Astrocyte of the hippocampus (primary cell): ENCODE data around the gene SEPTIN7.
"Not testable (repeated sequence)": the region's sequence is repeated elsewhere in the genome, so short reads cannot be mapped to it uniquely, and the experiment has no call there.

Experiments used
- DNase-seq: peaks from one replicate; pipeline ENCODE4 v3.0.0; 2011; ENCODE audit warnings: low read depth, low spot score

The SEPTIN7 gene

DNA sequence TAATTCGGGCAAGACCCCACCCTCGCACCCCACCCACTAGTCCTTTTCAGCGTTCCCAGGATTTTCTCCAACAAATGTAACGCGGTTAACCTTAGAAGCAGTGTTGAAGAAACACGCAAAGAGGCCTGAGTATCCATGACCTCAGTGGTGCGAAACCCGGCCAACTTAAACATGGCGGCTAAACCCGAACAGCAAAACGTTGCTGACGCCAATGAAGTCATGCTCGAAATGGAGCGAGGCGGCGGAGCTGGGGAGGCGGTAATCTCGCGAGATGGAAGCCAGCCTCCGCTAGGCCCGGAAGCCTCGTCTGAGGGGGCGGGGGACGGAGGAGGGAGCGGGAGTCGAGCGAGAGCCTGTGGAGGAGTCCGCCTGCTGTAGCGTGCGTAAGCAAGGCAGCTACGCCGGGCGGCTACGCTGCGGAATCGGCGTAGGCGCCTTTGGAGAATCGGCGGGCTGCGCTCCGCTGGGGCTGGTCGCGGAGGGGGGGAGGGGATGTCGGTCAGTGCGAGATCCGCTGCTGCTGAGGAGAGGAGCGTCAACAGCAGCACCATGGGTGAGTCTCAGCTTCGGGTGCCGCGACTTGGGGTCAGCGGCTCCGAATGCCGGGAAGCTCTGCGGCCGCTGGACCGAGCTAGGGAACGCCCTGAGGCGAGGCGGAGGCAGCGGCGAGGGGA is at the start of gene SEPTIN7:
TSS of gene SEPTIN7 (plus strand) at position 340 of the 674 bp plus-strand sequence. CDS start at position 493, 153 bp downstream.
- peak; percentile 100 for DNase-seq

GRCh38 chr7:35752742-35753141 is 48.1 kb upstream of the SEPTIN7 start:
- DNase-seq: no peak

- no peak for DNase-seq
Measured at GRCh38 chr7:35753761-35754603, 46.9 kb upstream of the SEPTIN7 start.

DNA sequence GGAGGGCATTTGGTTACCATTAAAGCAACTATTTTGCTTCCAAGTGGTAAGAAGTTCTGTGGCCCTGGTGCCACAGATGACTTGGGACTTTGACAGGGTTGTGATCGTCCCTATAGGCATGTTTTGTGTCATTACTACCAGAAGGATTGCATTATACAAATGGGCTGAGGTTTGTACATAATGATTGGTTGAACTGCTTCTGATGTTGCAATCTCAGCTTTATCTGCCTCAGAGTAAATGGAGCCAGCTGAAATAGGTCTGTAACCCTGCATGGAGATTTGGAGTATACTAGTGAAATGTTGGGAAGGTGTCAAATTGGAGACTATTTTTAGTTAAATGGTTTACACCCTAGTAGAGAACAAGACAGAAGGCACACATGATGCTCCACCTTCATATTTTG is 46.1 kb upstream of the SEPTIN7 start:
- no peak for DNase-seq

GRCh38 chr7:35755711-35756110 is 45.1 kb upstream of the SEPTIN7 start:
- DNase-seq: no peak

DNA sequence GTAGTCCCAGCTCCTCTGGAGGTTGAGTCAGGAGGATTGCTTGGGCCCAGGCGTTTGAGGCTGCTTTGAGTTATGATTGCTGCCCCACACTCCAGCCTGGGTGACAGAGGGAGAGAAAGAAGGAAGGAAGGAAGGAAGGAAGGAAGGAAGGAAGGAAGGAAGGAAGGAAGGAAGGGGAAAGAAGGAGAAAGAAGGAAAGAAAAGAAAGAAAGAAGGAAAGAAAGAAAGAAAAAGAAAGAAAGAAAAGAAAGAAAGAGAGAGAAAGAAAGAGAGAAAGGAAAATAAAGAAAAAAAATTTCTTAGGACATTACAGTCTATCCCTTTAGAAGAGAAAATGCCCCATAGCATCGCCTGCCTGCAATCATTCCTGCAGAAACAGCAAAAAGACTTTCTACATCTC is 44.4 kb upstream of the SEPTIN7 start:
- not testable (repeated sequence) for DNase-seq

DNA sequence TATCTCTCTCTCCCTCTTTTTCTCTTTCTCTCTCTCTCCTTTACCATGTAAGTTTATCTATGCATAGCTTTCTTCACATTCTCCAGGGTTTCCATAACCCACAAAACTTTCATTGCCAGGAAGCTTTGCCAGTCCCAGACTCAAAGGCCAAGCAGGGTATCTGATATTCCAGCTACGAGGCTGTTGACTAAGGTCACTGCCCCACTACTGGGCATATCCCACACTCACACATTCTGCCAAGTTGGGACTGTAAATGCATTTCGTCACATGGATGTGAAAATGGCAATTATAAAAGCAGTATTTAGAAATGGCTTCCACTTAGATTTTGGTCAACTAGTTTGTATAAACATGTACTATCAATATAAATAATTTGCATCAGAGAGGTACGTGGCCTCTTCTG is 43.3 kb upstream of the SEPTIN7 start:
- no peak for DNase-seq

DNA sequence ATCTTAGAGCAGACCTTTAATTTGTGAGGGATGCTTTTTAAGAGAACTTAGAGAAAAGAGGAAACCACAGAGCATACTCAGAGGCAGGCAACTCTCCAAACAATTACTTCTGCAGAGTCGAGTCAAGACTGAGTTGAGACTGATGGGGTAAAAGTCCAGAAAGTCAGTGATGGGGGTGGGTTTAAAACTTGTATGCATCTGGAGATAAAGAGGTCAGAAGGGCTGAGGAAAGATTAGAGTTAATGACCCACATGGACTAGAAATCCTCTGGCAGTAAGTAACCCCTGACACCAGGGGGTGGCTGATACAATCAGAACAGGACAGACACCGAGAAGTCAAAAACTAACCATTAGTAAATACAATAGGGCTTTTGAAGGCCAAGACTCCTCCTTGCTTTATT is 42.4 kb upstream of the SEPTIN7 start:
- DNase-seq: peak; percentile 26

DNA sequence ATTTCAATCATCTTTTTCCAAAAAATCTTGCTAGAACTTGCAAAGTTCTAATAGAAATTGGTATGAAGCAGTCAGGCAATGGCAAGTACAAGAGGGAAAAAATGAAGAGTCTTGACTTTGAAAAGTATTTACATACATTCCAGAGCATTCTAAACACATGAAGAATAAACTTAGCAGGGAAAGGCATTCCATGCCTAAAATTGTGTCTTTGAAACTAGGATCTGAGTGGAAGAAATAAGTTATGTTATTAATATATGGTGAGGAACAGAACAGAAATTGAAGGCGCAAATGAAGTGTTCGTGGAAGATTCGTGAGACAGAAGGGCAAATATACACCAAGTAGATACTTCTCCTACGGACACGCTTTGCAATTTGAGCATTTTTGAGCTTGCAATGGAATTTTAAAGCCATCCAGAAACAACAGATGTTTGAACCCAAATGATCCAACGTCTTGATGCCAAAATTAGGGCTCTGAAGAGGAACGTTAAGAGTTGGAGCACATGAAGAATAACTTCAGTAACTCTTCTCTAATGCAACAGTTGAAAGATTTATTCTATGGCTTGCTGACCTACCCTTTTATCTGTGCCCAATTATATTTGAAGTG is 40.6 kb upstream of the SEPTIN7 start:
- DNase-seq: no peak

DNA sequence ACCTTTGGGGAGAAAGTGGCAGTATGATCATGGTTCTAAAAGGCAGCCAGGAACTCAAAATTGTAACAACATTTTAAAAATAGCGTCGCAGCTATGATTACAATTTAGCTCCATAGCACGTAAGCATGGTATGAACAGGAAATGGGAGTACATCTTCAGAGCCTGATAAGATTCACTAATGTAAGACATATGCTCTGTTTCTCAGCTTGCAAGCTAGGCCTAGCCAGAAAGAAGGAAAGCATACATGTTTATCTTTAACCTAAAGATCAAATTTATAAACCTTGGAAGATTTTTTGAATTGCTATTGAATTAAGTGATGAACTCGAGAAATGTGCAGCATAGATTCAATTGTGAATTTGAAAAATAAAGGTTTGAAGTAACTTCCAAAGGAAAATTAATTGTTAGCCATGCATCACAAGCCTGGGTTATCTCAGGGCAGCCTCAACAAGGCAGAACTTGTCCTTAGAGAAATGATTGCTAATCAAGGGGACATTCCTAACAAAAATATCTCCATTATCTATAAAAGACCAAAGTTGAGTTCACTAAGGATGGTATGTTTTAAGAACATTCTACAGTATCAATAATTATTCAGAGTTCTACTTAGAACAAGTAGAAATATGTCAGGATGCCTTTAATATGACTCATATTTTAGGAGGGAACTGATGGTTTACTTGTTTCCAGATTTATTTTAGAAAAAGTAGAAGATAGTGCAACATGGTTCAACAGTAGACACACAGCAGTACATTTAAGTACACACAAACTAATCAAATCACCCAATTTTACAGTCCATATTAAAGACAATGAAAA is 38.8 kb upstream of the SEPTIN7 start:
- DNase-seq: no peak

DNA sequence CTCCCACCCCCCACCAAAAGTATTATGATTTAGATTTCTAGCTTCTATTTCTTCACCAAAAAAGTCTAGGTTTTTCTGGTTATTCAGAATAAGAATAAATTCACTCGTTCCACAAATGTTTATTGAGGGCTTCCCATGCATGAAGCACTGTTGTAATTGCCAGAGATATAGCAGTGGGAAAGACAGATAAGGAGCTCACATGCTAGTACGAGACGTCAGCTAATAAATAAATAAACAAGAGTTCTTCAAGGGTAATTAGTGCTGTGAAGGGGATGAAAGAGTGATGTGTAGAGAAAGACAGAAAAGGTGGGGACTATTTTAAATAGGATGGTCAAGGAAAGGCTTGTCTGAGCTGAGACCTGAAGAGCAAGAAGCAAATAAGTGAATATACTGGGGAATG is 38.1 kb upstream of the SEPTIN7 start:
- DNase-seq: no peak

DNA sequence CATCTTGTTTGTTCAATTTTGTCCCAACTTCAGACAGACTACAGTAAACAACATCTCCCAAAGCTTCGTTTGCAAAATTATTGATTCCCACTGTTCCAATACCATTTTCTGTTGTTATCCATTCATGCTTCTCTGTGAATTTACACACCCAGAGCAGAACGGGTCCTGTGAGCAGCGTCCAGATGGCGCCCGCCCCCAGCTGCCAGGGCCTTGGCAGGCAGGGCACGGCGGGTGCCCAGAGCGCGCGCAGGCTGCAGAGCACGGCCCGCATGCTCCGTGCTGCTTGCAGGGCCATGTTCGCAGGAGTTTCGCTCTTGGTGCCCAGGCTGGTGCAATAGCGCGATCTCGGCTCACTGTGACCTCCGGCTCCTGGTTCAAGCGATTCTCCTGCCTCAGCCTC is 32.5 kb upstream of the SEPTIN7 start:
- no peak for DNase-seq

DNA sequence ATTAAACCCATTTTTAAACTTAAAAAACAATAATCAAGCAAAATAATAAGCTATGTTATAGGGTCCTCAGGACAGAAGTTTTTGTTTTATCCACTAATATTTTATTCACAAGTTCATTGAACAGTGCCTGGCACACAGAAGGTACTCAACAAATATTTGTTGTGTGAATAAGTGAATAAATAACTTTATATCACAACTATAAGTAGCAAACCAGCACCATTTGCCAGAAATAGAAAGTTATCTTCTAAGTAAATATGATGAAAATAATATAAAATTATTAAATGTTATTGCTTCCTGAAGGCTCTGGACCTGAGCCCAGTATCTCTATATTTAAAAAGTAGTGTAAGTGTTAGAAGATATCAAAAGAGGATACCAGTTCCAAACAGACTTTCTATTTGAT is 29.1 kb upstream of the SEPTIN7 start:
- DNase-seq: no peak

- no peak for DNase-seq
Measured at GRCh38 chr7:35773994-35774393, 26.9 kb upstream of the SEPTIN7 start.

- no peak for DNase-seq
Measured at GRCh38 chr7:35776686-35777085, 24.2 kb upstream of the SEPTIN7 start.

DNA sequence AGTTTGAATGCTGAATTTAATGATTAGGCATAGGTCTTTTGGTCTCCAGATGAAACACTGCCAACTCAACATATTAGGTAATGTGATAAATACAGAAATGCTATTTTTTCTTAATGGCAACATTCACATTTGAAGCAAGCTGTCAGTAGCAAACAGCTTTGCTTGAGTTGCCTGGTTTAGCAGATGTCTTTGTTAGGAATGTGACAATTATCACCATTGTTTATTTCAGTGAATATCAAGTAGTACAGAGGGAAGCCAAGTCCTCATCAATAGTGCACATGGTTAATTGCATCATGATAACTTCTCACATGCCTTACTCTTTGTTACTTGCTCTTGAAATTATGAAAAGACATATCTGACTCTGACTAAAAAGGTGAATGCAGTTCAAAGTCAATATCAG is 23.7 kb upstream of the SEPTIN7 start:
- DNase-seq: no peak

- DNase-seq: no peak
Measured at GRCh38 chr7:35780070-35780469, 20.8 kb upstream of the SEPTIN7 start.

- DNase-seq: no peak
Measured at GRCh38 chr7:35781200-35781701, 19.6 kb upstream of the SEPTIN7 start.

- DNase-seq: no peak
Measured at GRCh38 chr7:35781767-35782515, 18.9 kb upstream of the SEPTIN7 start.

- no peak for DNase-seq
Measured at GRCh38 chr7:35784332-35784731, 16.5 kb upstream of the SEPTIN7 start.

GRCh38 chr7:35785250-35785649 is 15.6 kb upstream of the SEPTIN7 start:
- no peak for DNase-seq
